ENCODE results near the gene CDK2.
"Not testable (repeated sequence)": the region's sequence is repeated elsewhere in the genome, so short reads cannot be mapped to it uniquely, and the experiment has no call there.

Gene CDK2

GRCh38 chr12:55982319-55982936 lies 15.8 kb downstream of the CDK2 start:
- no peak for FAIRE-seq

- FAIRE-seq, result no peak
Measured at GRCh38 chr12:55983232-55983842, 16.7 kb downstream of the CDK2 start.

GRCh38 chr12:55984861-55985260 lies 18.2 kb downstream of the CDK2 start:
- FAIRE-seq, result no peak

- FAIRE-seq, result no peak
Measured at GRCh38 chr12:55985341-55985740, 18.7 kb downstream of the CDK2 start.

GRCh38 chr12:55985976-55986375 lies 19.3 kb downstream of the CDK2 start:
- not testable (repeated sequence) for FAIRE-seq

- FAIRE-seq, result no peak
Measured at GRCh38 chr12:55991110-55991509, 24.5 kb downstream of the CDK2 start.

- no peak for FAIRE-seq
Measured at GRCh38 chr12:55993230-55993853, 26.7 kb downstream of the CDK2 start.

GRCh38 chr12:55995366-55995765 lies 28.7 kb downstream of the CDK2 start:
- no peak for FAIRE-seq

- FAIRE-seq, result peak; percentile 93
Measured at GRCh38 chr12:55996201-55996714, 29.6 kb downstream of the CDK2 start.

GRCh38 chr12:55996715-55997534 lies 30.3 kb downstream of the CDK2 start, which contains the start of gene SUOX:
SUOX (plus strand) TSS chr12:55997276; CDS start chr12:56002222, 4,946 bp downstream.
- peak; percentile 97 for FAIRE-seq

- FAIRE-seq, result no peak
Measured at GRCh38 chr12:55997535-55997859, 30.9 kb downstream of the CDK2 start.

- not testable (repeated sequence) for FAIRE-seq
Measured at GRCh38 chr12:55999522-55999921, 32.9 kb downstream of the CDK2 start.

- not testable (repeated sequence) for FAIRE-seq
Measured at GRCh38 chr12:55999999-56000540, 33.4 kb downstream of the CDK2 start.

- no peak for FAIRE-seq
Measured at GRCh38 chr12:56001487-56002100, 35.0 kb downstream of the CDK2 start.

GRCh38 chr12:56003376-56003775 lies 36.7 kb downstream of the CDK2 start:
- not testable (repeated sequence) for FAIRE-seq

GRCh38 chr12:56004211-56004610 lies 37.6 kb downstream of the CDK2 start:
- no peak for FAIRE-seq

- no peak for FAIRE-seq
Measured at GRCh38 chr12:56007564-56008559, 41.2 kb downstream of the CDK2 start.

- FAIRE-seq, result no peak
Measured at GRCh38 chr12:56010111-56010570, 43.5 kb downstream of the CDK2 start.

GRCh38 chr12:56011509-56012090 lies 45.0 kb downstream of the CDK2 start:
- no peak for FAIRE-seq

- FAIRE-seq, result no peak
Measured at GRCh38 chr12:56013482-56013881, 46.9 kb downstream of the CDK2 start.

- no peak for FAIRE-seq
Measured at GRCh38 chr12:56014205-56014604, 47.6 kb downstream of the CDK2 start.

Data from A204.1 (cell line).